Endothelial cell of umbilical vein (primary cell): ENCODE results near the gene TRIP11. TPM values are rescaled to one million over a fixed set of nuclear protein-coding genes. Genes with fewer than 3 reads are reported as not detected.

Experiments
- BruUV-seq: library from RNA; stranded (reverse); fragments of 400-500 nt; replicated peaks from 2 replicates; lab custom pipeline; 2021; lab: Mats Ljungman, UMichigan
- CTCF ChIA-PET: fragments of 300-600, 350-600 bp; sonication (Branson Sonifier 250); formaldehyde crosslinking; loops from one replicate; lab custom pipeline; 2021; ENCODE audit warnings: antibody characterized with exemption, inconsistent platforms; lab: Charles Lee
- POLR2A ChIA-PET: fragments of 300-600, 350-600 bp; sonication (Branson Sonifier 250); formaldehyde crosslinking; loops from one replicate; lab custom pipeline; 2021; ENCODE audit warnings: antibody characterized with exemption, inconsistent platforms; lab: Charles Lee
- DNase-seq: peaks from one replicate; pipeline ENCODE4 v3.0.0-alpha.2; 2011; ENCODE audit warnings: low read depth, low spot score
- FAIRE-seq: peaks from 2 replicates; lab custom pipeline; 2011; peaks lifted over from hg19 to GRCh38; lab: Jason Lieb, UNC
- H2AFZ ChIP-seq: 2 replicates; pipeline ENCODE4 v1.6.0; 2012; ENCODE audit warnings: low read depth, low read length, control low read depth, inconsistent platforms
- H3K27ac ChIP-seq: 2 replicates; pipeline ENCODE4 v1.5.1; 2011; ENCODE audit warnings: low read depth, mild to moderate bottlenecking, control low read depth, low read length, moderate library complexity; ENCODE audit not compliant: insufficient read depth
- H3K27me3 ChIP-seq, 2 experiments: 2 replicates each; pipeline versions ENCODE4 v1.6.0 to v1.6.1; 2011; ENCODE audit warnings: low read length in 2 of 2, mixed read lengths in 1 of 2; ENCODE audit not compliant: control insufficient read depth in 2 of 2, insufficient read depth in 2 of 2
- H3K36me3 ChIP-seq, 2 experiments: 2 replicates in 1 of 2; 3 replicates in 1 of 2; pipeline ENCODE4 v1.5.1; 2011; ENCODE audit warnings: low read length in 2 of 2, mild to moderate bottlenecking in 1 of 2, moderate library complexity in 1 of 2; ENCODE audit not compliant: control insufficient read depth in 2 of 2, insufficient read depth in 2 of 2; ENCODE audit errors: extremely low read depth in 1 of 2
- H3K4me1 ChIP-seq: 3 replicates; pipeline ENCODE4 v1.5.1; 2011; ENCODE audit warnings: mild to moderate bottlenecking, low read length; ENCODE audit not compliant: control insufficient read depth, insufficient read depth; ENCODE audit errors: extremely low read depth
- H3K4me2 ChIP-seq: 2 replicates; pipeline ENCODE4 v1.6.1; 2011; ENCODE audit warnings: low read length, control low read depth, mixed read lengths; ENCODE audit not compliant: insufficient read depth
- H3K4me3 ChIP-seq, 3 experiments: fragments of 200-600 bp in 1 of 3; sonication (generic), shearing (Covaris generic) in 1 of 3; replicated peaks in 1 of 3; 2 replicates each; pipeline ENCODE4 v1.5.1; 2011 to 2016; ENCODE audit warnings: control low read depth in 3 of 3, low read length in 3 of 3, mild to moderate bottlenecking in 2 of 3, inconsistent platforms in 1 of 3, low read depth in 1 of 3, moderate library complexity in 1 of 3; ENCODE audit not compliant: insufficient read depth in 1 of 3
- H3K79me2 ChIP-seq: 2 replicates; pipeline ENCODE4 v1.6.0; 2012; ENCODE audit warnings: low read length, inconsistent platforms; ENCODE audit not compliant: control insufficient read depth, insufficient read depth
- H3K9ac ChIP-seq: replicated peaks from 2 replicates; pipeline ENCODE3; 2011; ENCODE audit warnings: low read length, control low read depth; ENCODE audit not compliant: insufficient read depth; ENCODE audit errors: extremely low read depth
- H3K9me1 ChIP-seq: replicated peaks from 3 replicates; pipeline ENCODE4 v1.6.0; 2011; ENCODE audit warnings: mild to moderate bottlenecking, low read length; ENCODE audit not compliant: control insufficient read depth, insufficient read depth; ENCODE audit errors: extremely low read depth
- H3K9me3 ChIP-seq: replicated peaks from 2 replicates; pipeline ENCODE4 v1.5.1; 2012; ENCODE audit warnings: low read length, inconsistent platforms; ENCODE audit not compliant: control insufficient read depth, insufficient read depth
- H4K20me1 ChIP-seq: replicated peaks from 2 replicates; pipeline ENCODE3; 2011; ENCODE audit warnings: mild to moderate bottlenecking, low read length; ENCODE audit not compliant: control insufficient read depth, insufficient read depth; ENCODE audit errors: extremely low read depth
- CTCF ChIP-seq, 2 donors: IDR thresholded peaks; 1 replicate in 1 of 2; 2 replicates in 1 of 2; pipeline ENCODE4 v1.5.1; 2011; ENCODE audit warnings: low read length in 2 of 2, mild to moderate bottlenecking in 2 of 2, moderate library complexity in 2 of 2, control low read depth in 1 of 2, inconsistent platforms in 1 of 2, low read depth in 1 of 2; ENCODE audit not compliant: insufficient read depth in 1 of 2; ENCODE audit errors: extremely low read depth in 1 of 2
- EZH2 ChIP-seq: IDR thresholded peaks from 2 replicates; pipeline ENCODE4 v1.6.1; 2012; ENCODE audit warnings: borderline replicate concordance, low read depth, mild to moderate bottlenecking, moderate library complexity, low read length, inconsistent platforms; ENCODE audit not compliant: severe bottlenecking
- FOS ChIP-seq: IDR thresholded peaks from 2 replicates; pipeline ENCODE4 v1.6.1; 2011; ENCODE audit warnings: mild to moderate bottlenecking, low read length, moderate library complexity, borderline replicate concordance; ENCODE audit not compliant: insufficient read depth
- GATA2 ChIP-seq: IDR thresholded peaks from 2 replicates; pipeline ENCODE4 v1.7.0; 2011; ENCODE audit warnings: low read depth, mild to moderate bottlenecking, moderate library complexity, mixed read lengths, low read length; ENCODE audit not compliant: insufficient read length, insufficient read depth
- JUN ChIP-seq: IDR thresholded peaks from 2 replicates; pipeline ENCODE4 v1.6.1; 2011; ENCODE audit warnings: borderline replicate concordance, low read depth; ENCODE audit not compliant: insufficient read length, insufficient read depth
- MYC ChIP-seq: IDR thresholded peaks from one replicate; pipeline ENCODE4 v1.6.1; 2011; ENCODE audit warnings: mild to moderate bottlenecking, low read depth, low read length
- POLR2A ChIP-seq: IDR thresholded peaks from 2 replicates; pipeline ENCODE4 v1.6.1; 2012; ENCODE audit warnings: low read depth, mild to moderate bottlenecking, control low read depth, low read length
- POLR2AphosphoS5 ChIP-seq: IDR thresholded peaks from 2 replicates; pipeline ENCODE4 v1.6.1; 2012; ENCODE audit warnings: low read depth, mild to moderate bottlenecking, control low read depth, low read length, moderate library complexity; ENCODE audit not compliant: insufficient read depth
- dilution Hi-C: fragments of 300-500 bp; cut with MboI; formaldehyde crosslinking; loops from one replicate; pipeline ENCODE4 v1.15.0; 2019; ENCODE audit warnings: low sequenced_read_pairs; ENCODE audit not compliant: extremely low pct_ligation_motif_present
- intact Hi-C: fragments of 100-400 bp; cut with micrococcal nuclease; formaldehyde crosslinking; loops from one replicate; pipeline ENCODE4 v1.10.0; 2022
- polyA plus RNA-seq, 4 experiments: library from polyadenylated mRNA; depleted of rRNA in 3 of 4; stranded (reverse) in 3 of 4; unstranded in 1 of 4; fragments of >200 nt; gene quantifications; 2 replicates each; pipeline versions ENCODE4 v1.2.1 to v1.2.3, GENCODE V29; 2011 to 2012; ENCODE audit warnings: missing spikeins in 1 of 4
- total RNA-seq: library from RNA; stranded (reverse); gene quantifications from 2 replicates; pipeline ENCODE4 v1.2.3, GENCODE V29; 2021
- TF ChIP-seq, protein P1 (sequence below): IDR thresholded peaks from 2 replicates; pipeline ENCODE4 v1.6.1; 2011; ENCODE audit not compliant: insufficient read depth, insufficient read length

The TRIP11 gene
- total and polyA plus RNA-seq, 2 donors (not counting 3 experiments of a cell fraction or from before 2014, with no cell fraction given): 7.0 to 58.0 TPM

GRCh38 chr14:92033906-92034687 lies 5.8 kb downstream of the TRIP11 start:
- Histone ChIP-seq H3K9me3 (no peaks in the 10 kb centered on the region), H3K4me3 (no peak overlapping the region), H3K27ac (no peak overlapping the region), H2AFZ (no peak overlapping the region), H3K27me3 (no peaks in the 10 kb centered on the region), H3K79me2 (peaks cover 48% of the 10 kb centered on the region), H3K4me2 (no peak overlapping the region), H3K9ac (no peak overlapping the region), H3K4me1 (peaks cover 10% of the 10 kb centered on the region), H4K20me1 (no peaks in the 10 kb centered on the region), H3K36me3 (no peaks in the 10 kb centered on the region), H3K9me1 (no peaks in the 10 kb centered on the region)
- dilution Hi-C loops: no loop called here
- no peak for TF ChIP-seq FOS
- TF ChIP-seq, protein P1, sequence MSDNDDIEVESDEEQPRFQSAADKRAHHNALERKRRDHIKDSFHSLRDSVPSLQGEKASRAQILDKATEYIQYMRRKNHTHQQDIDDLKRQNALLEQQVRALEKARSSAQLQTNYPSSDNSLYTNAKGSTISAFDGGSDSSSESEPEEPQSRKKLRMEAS: no peak
- TF ChIP-seq MYC: no peak
- no peak for TF ChIP-seq EZH2
- TF ChIP-seq POLR2AphosphoS5: no peak
- no peak for TF ChIP-seq POLR2A
- no peak for FAIRE-seq
- CTCF ChIA-PET: interaction anchor here (0.6 to 1.5 kb wide), 3 partner anchors 37 to 254 kb away, joined by 3 to 6 read pairs (median 3); no protein-coding TSS in a partner anchor
- POLR2A ChIA-PET: no interaction called here
- BruUV-seq: no TSS peak
- intact Hi-C loops: no loop called here
- DNase-seq: no peak

- DNase-seq (no peak), FAIRE-seq (no peak)
- H3K4me3 ChIP-seq: no peak overlapping the region
- no peak overlapping the region for H3K4me2 ChIP-seq
- H3K27me3 ChIP-seq: no peaks in the 10 kb centered on the region
- intact Hi-C loops (no loop called here), dilution Hi-C loops (no loop called here)
- no peak overlapping the region for H3K9ac ChIP-seq
- no peaks in the 10 kb centered on the region for H4K20me1 ChIP-seq
- no peaks in the 10 kb centered on the region for H3K36me3 ChIP-seq
- no peaks in the 10 kb centered on the region for H3K9me1 ChIP-seq
- no peak overlapping the region for H3K27ac ChIP-seq
- H3K9me3 ChIP-seq: no peaks in the 10 kb centered on the region
- no peak overlapping the region for H2AFZ ChIP-seq
- peaks cover 41% of the 10 kb centered on the region for H3K79me2 ChIP-seq
- peaks cover 6% of the 10 kb centered on the region for H3K4me1 ChIP-seq
- POLR2A ChIA-PET: no interaction called here
- BruUV-seq: no TSS peak
- CTCF ChIA-PET: interaction anchor here (0.6 to 0.9 kb wide), 2 partner anchors 36 to 254 kb away, joined by 3 read pairs; no protein-coding TSS in a partner anchor
- no peak for TF ChIP-seq CTCF (IDR thresholded peaks at IDR 0.05; ENCODE audit: extremely low read depth in 1 of 2, insufficient read depth in 1 of 2, low read depth in 1 of 2, low read length in 2 of 2)
- TF ChIP-seq MYC: no peak
- no peak for TF ChIP-seq EZH2
- no peak for TF ChIP-seq GATA2
- no peak for TF ChIP-seq POLR2AphosphoS5
- TF ChIP-seq, protein P1: no peak
- no peak for TF ChIP-seq POLR2A
- no peak for TF ChIP-seq JUN
Observed at GRCh38 chr14:92033433-92033832, 6.4 kb downstream of the TRIP11 start.
